IMR-90 (cell line): ENCODE data around the gene PPDPF. TPM values are rescaled to one million over a fixed set of nuclear protein-coding genes. Genes with fewer than 3 reads are reported as not detected.

Source experiments
- ATAC-seq: fragments of 200-7000 bp; cut with Tn5 transposase; 2 replicates; pipeline ENCODE4 v1.9.1; 2020; ENCODE audit warnings: low read depth, mild to moderate bottlenecking, moderate library complexity
- BruUV-seq: library from RNA; stranded (reverse); fragments of 400-500 nt; replicated peaks from 2 replicates; lab custom pipeline; 2021; lab: Mats Ljungman, UMichigan
- CTCF ChIA-PET: fragments of 300-600 bp; formaldehyde crosslinking; extraction: SDS; loops from one replicate; lab custom pipeline; 2021; ENCODE audit warnings: antibody characterized with exemption; lab: Yijun Ruan, JAX
- POLR2A ChIA-PET: fragments of 300-600 bp; sonication (Branson Sonifier 250); formaldehyde crosslinking; loops from one replicate; lab custom pipeline; 2022; ENCODE audit warnings: antibody characterized with exemption; ENCODE audit not compliant: unreplicated experiment; lab: Charles Lee
- DNase-seq: peaks from one replicate; pipeline ENCODE4 v3.0.0; 2013
- H2AFZ ChIP-seq: replicated peaks from 2 replicates; pipeline ENCODE3; 2013; ENCODE audit warnings: low read length, mild to moderate bottlenecking; ENCODE audit not compliant: poor library complexity
- H2AK5ac ChIP-seq: 2 replicates; pipeline ENCODE4 v1.6.1; 2013; ENCODE audit warnings: low read depth, low read length, inconsistent platforms
- H2AK9ac ChIP-seq: replicated peaks from 2 replicates; pipeline ENCODE3; 2013; ENCODE audit warnings: mild to moderate bottlenecking, low read depth, low read length, moderate library complexity; ENCODE audit not compliant: poor library complexity
- H2BK120ac ChIP-seq: 2 replicates; pipeline ENCODE4 v1.6.1; 2013; ENCODE audit warnings: low read depth, low read length, inconsistent platforms
- H2BK15ac ChIP-seq: 3 replicates; pipeline ENCODE4 v1.6.1; 2013; ENCODE audit warnings: low read depth, low read length, inconsistent platforms
- H2BK20ac ChIP-seq: 2 replicates; pipeline ENCODE4 v1.6.1; 2013; ENCODE audit warnings: low read depth, mild to moderate bottlenecking, inconsistent platforms, low read length, moderate library complexity
- H2BK5ac ChIP-seq: 2 replicates; pipeline ENCODE4 v1.6.1; 2013; ENCODE audit warnings: mild to moderate bottlenecking, low read depth, low read length, inconsistent platforms; ENCODE audit not compliant: poor library complexity, severe bottlenecking
- H3K14ac ChIP-seq: replicated peaks from 2 replicates; pipeline ENCODE4 v1.6.1; 2013; ENCODE audit warnings: low read depth, low read length, inconsistent platforms
- H3K18ac ChIP-seq: 2 replicates; pipeline ENCODE4 v1.6.1; 2013; ENCODE audit warnings: low read depth, low read length, control low read depth
- H3K23ac ChIP-seq: 2 replicates; pipeline ENCODE4 v1.6.1; 2013; ENCODE audit warnings: low read depth, low read length, inconsistent platforms
- H3K27ac ChIP-seq: 2 replicates; pipeline ENCODE4 v1.5.1; 2013; ENCODE audit warnings: mild to moderate bottlenecking, control low read depth, low read length; ENCODE audit not compliant: insufficient read depth
- H3K27me3 ChIP-seq: 2 replicates; pipeline ENCODE4 v1.6.1; 2013; ENCODE audit warnings: low read length; ENCODE audit not compliant: control insufficient read depth, insufficient read depth
- H3K36me3 ChIP-seq: 2 replicates; pipeline ENCODE4 v1.6.1; 2013; ENCODE audit warnings: low read length, mixed read lengths; ENCODE audit not compliant: control insufficient read depth, insufficient read depth
- H3K4ac ChIP-seq: 2 replicates; pipeline ENCODE4 v1.6.1; 2013; ENCODE audit warnings: low read depth, low read length, inconsistent platforms
- H3K4me1 ChIP-seq: 2 replicates; pipeline ENCODE4 v1.6.1; 2013; ENCODE audit warnings: low read length, mixed read lengths; ENCODE audit not compliant: control insufficient read depth, insufficient read depth
- H3K4me2 ChIP-seq: 2 replicates; pipeline ENCODE4 v1.6.1; 2013; ENCODE audit warnings: low read depth, mild to moderate bottlenecking, control low read depth, low read length, moderate library complexity
- H3K4me3 ChIP-seq: 2 replicates; pipeline ENCODE4 v1.5.1; 2013; ENCODE audit warnings: low read depth, mild to moderate bottlenecking, control low read depth, low read length, moderate library complexity; ENCODE audit not compliant: insufficient read depth
- H3K56ac ChIP-seq: 2 replicates; pipeline ENCODE4 v1.6.1; 2013; ENCODE audit warnings: low read length, inconsistent platforms; ENCODE audit not compliant: insufficient read depth; ENCODE audit errors: extremely low read depth
- H3K79me1 ChIP-seq, 2 experiments: 2 replicates each; pipeline ENCODE4 v1.6.1; 2013; ENCODE audit warnings: low read length in 2 of 2, inconsistent platforms in 1 of 2, low read depth in 1 of 2
- H3K9ac ChIP-seq: 2 replicates; pipeline ENCODE4 v1.6.1; 2013; ENCODE audit warnings: low read depth, low read length, control low read depth
- H3K9me1 ChIP-seq: 2 replicates; pipeline ENCODE4 v1.6.1; 2013; ENCODE audit warnings: low read length, inconsistent platforms; ENCODE audit not compliant: insufficient read depth
- H3K9me3 ChIP-seq: 2 replicates; pipeline ENCODE4 v1.6.1; 2013; ENCODE audit warnings: low read length; ENCODE audit not compliant: control insufficient read depth, insufficient read depth
- H4K20me1 ChIP-seq: 2 replicates; pipeline ENCODE4 v1.6.1; 2013; ENCODE audit warnings: low read length, inconsistent platforms; ENCODE audit not compliant: insufficient read depth
- H4K5ac ChIP-seq: 2 replicates; pipeline ENCODE4 v1.6.1; 2013; ENCODE audit warnings: mild to moderate bottlenecking, low read depth, low read length, control low read depth
- H4K8ac ChIP-seq, 2 experiments: 2 replicates each; pipeline ENCODE4 v1.6.1; 2013; ENCODE audit warnings: low read depth in 2 of 2, low read length in 2 of 2, control low read depth in 1 of 2, inconsistent platforms in 1 of 2
- H4K91ac ChIP-seq: 2 replicates; pipeline ENCODE4 v1.6.1; 2013; ENCODE audit warnings: low read depth, low read length, inconsistent platforms; ENCODE audit not compliant: insufficient read depth
- BHLHE40 ChIP-seq: fragments of 150-350 bp; IDR thresholded peaks from 2 replicates; pipeline ENCODE4 v1.6.1; 2016; ENCODE audit warnings: mild to moderate bottlenecking, low read depth, low read length
- CEBPB ChIP-seq: IDR thresholded peaks from 2 replicates; pipeline ENCODE4 v1.6.1; 2012; ENCODE audit warnings: low read depth, low read length, improper control_type of control experiment
- CHD1 ChIP-seq: IDR thresholded peaks from 2 replicates; pipeline ENCODE4 v1.6.1; 2012; ENCODE audit warnings: low read depth, low read length, improper control_type of control experiment
- MAFK ChIP-seq: IDR thresholded peaks from 2 replicates; pipeline ENCODE4 v1.6.1; 2012; ENCODE audit warnings: low read depth, low read length, improper control_type of control experiment
- MAZ ChIP-seq: IDR thresholded peaks from 2 replicates; pipeline ENCODE4 v1.6.1; 2012; ENCODE audit warnings: low read depth, mild to moderate bottlenecking, low read length, improper control_type of control experiment, moderate library complexity, borderline replicate concordance
- MXI1 ChIP-seq: IDR thresholded peaks from 2 replicates; pipeline ENCODE4 v1.6.1; 2012; ENCODE audit warnings: low read depth, mild to moderate bottlenecking, low read length, moderate library complexity, borderline replicate concordance
- NFE2L2 ChIP-seq: fragments of 150-350 bp; IDR thresholded peaks from 2 replicates; pipeline ENCODE4 v1.6.1; 2016; ENCODE audit warnings: low read depth, mild to moderate bottlenecking, low read length
- POLR2A ChIP-seq: IDR thresholded peaks from 2 replicates; pipeline ENCODE4 v1.6.1; 2012; ENCODE audit warnings: mild to moderate bottlenecking, low read depth, low read length
- RAD21 ChIP-seq: IDR thresholded peaks from 2 replicates; pipeline ENCODE4 v1.6.1; 2012; ENCODE audit warnings: low read length, improper control_type of control experiment
- RCOR1 ChIP-seq: IDR thresholded peaks from 2 replicates; pipeline ENCODE4 v1.6.1; 2012; ENCODE audit warnings: mild to moderate bottlenecking, low read length, improper control_type of control experiment; ENCODE audit not compliant: insufficient replicate concordance
- RFX5 ChIP-seq: IDR thresholded peaks from 2 replicates; pipeline ENCODE4 v1.8.0; 2012; ENCODE audit warnings: low read depth, mild to moderate bottlenecking, low read length, moderate library complexity
- SMC3 ChIP-seq: fragments of 150-350 bp; IDR thresholded peaks from 2 replicates; pipeline ENCODE4 v1.6.1; 2016; ENCODE audit warnings: low read depth, mild to moderate bottlenecking, antibody characterized with exemption, low read length, moderate library complexity
- WGBS, 2 experiments: methylation state at CpG; one replicate each; pipeline versions ENCODE4 v1.1.5 to v1.1.7; 2013; ENCODE audit warnings: missing lambda C conversion rate in 2 of 2; ENCODE audit not compliant: insufficient read length in 1 of 2; ENCODE audit errors: extremely low coverage in 2 of 2; 5-methylcytosine and 5-hydroxymethylcytosine counted together
- dilution Hi-C: fragments of 300-500 bp; cut with HindIII; formaldehyde crosslinking; loops from one replicate; pipeline ENCODE4 v1.14.3; 2018; ENCODE audit warnings: low sequenced_read_pairs; ENCODE audit not compliant: unreplicated experiment
- in situ Hi-C: fragments of 300-500 bp; cut with MboI; formaldehyde crosslinking; loops from 3 replicates; pipeline ENCODE4 v1.14.3; 2019; ENCODE audit warnings: low sequenced_read_pairs, inconsistent platforms, mixed read lengths
- intact Hi-C: fragments of 100-400 bp; cut with micrococcal nuclease; formaldehyde crosslinking; loops from 2 replicates; pipeline ENCODE4 v1.10.0; 2022
- polyA plus RNA-seq, 3 experiments: library from polyadenylated mRNA; depleted of rRNA; stranded (reverse); fragments of >200 nt; gene quantifications; 2 replicates each; pipeline ENCODE4 v1.2.3, GENCODE V29; 2012; ENCODE audit warnings: low replicate concordance in 1 of 3
- total RNA-seq: library from RNA; depleted of rRNA; stranded (reverse); fragments of >200 nt; gene quantifications from 2 replicates; pipeline ENCODE4 v1.2.3, GENCODE V29; 2012
- TF ChIP-seq, protein P1 (sequence below): fragments of 150-350 bp; IDR thresholded peaks from 2 replicates; pipeline ENCODE4 v1.6.1; 2017; ENCODE audit warnings: mild to moderate bottlenecking, antibody characterized with exemption, low read length, low read depth
- TF ChIP-seq, protein P2 (sequence below): conservative IDR thresholded peaks from 2 replicates; pipeline ENCODE4 v1.5.1; 2012; ENCODE audit warnings: mild to moderate bottlenecking, low read depth, low read length, improper control_type of control experiment
- TF ChIP-seq, protein P3 (sequence below): fragments of 150-350 bp; IDR thresholded peaks from 2 replicates; pipeline ENCODE4 v1.6.1; 2016; ENCODE audit warnings: low read depth, mild to moderate bottlenecking, low read length, moderate library complexity, borderline replicate concordance

PPDPF gene
- total and polyA plus RNA-seq, 2 of the 4 experiments (the other 2 are of a cell fraction): 12.9 to 171 TPM

DNA sequence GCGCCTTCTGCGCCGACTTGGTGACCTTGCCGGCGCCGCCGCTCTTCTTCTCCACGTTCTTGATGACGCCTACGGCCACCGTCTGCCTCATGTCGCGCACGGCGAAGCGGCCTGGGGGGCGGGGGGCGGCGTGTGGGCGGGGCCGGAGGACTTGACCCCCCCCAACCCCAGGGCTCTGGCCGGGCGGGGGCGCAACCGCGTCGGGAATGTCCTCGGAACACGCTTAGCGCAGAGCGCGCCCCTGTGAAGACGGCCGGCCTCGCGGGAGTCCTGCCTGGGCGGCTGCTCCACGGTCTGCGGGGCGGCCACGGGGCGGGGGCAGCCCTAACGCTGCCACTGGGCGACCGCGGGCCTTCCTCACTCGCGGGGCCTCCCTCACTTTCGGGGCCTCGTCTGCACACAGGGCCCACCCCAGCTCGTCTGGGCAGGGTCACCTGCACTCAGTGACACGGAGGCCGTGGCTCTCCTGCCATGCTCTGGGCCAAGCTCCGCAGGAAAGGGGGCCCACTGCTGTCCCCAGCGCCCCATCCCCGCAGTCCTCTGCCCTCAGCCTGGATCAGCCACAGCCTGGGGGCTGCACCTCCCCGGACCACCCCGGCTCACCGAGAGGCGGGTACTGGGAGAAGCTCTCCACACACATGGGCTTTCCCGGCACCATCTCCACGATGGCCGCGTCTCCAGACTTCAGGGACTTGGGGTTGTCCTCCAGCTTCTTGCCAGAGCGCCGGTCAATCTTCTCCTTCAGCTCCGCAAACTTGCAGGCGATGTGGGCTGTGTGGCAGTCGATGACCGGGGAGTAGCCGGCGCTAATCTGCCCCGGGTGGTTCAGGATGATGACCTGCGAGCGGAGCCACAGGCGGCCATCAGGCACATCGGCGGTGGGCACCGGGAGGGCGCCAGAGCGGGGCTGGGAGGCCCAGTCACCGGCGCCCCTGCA, 32.0 kb upstream of the PPDPF start:
- no peak overlapping the region for H2BK120ac ChIP-seq
- dilution Hi-C loops: no loop called here
- TF ChIP-seq CEBPB (no peak), RCOR1 (no peak), RFX5 (no peak), CHD1 (no peak), MXI1 (no peak), SMC3 (no peak), POLR2A (no peak), RAD21 (no peak), MAFK (no peak), BHLHE40 (no peak), NFE2L2 (no peak), MAZ (no peak)
- TF ChIP-seq, protein P1, sequence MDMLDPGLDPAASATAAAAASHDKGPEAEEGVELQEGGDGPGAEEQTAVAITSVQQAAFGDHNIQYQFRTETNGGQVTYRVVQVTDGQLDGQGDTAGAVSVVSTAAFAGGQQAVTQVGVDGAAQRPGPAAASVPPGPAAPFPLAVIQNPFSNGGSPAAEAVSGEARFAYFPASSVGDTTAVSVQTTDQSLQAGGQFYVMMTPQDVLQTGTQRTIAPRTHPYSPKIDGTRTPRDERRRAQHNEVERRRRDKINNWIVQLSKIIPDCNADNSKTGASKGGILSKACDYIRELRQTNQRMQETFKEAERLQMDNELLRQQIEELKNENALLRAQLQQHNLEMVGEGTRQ: no peak
- TF ChIP-seq, protein P2, sequence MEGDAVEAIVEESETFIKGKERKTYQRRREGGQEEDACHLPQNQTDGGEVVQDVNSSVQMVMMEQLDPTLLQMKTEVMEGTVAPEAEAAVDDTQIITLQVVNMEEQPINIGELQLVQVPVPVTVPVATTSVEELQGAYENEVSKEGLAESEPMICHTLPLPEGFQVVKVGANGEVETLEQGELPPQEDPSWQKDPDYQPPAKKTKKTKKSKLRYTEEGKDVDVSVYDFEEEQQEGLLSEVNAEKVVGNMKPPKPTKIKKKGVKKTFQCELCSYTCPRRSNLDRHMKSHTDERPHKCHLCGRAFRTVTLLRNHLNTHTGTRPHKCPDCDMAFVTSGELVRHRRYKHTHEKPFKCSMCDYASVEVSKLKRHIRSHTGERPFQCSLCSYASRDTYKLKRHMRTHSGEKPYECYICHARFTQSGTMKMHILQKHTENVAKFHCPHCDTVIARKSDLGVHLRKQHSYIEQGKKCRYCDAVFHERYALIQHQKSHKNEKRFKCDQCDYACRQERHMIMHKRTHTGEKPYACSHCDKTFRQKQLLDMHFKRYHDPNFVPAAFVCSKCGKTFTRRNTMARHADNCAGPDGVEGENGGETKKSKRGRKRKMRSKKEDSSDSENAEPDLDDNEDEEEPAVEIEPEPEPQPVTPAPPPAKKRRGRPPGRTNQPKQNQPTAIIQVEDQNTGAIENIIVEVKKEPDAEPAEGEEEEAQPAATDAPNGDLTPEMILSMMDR: no peak
- TF ChIP-seq, protein P3, sequence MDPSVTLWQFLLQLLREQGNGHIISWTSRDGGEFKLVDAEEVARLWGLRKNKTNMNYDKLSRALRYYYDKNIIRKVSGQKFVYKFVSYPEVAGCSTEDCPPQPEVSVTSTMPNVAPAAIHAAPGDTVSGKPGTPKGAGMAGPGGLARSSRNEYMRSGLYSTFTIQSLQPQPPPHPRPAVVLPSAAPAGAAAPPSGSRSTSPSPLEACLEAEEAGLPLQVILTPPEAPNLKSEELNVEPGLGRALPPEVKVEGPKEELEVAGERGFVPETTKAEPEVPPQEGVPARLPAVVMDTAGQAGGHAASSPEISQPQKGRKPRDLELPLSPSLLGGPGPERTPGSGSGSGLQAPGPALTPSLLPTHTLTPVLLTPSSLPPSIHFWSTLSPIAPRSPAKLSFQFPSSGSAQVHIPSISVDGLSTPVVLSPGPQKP: no peak

More for the DNA sequence above, 32.0 kb upstream of the PPDPF start:
- no peak overlapping the region for H3K56ac ChIP-seq
- no peak overlapping the region for H3K4me2 ChIP-seq
- H3K23ac ChIP-seq: no peak overlapping the region
- H4K91ac ChIP-seq: no peak overlapping the region
- ATAC-seq (peak; percentile 32; the same call in 1 of the 2 replicates), DNase-seq (no peak)
- BruUV-seq: no TSS peak
- no peak overlapping the region for H4K5ac ChIP-seq
- no peaks in the 10 kb centered on the region for H4K20me1 ChIP-seq
- H2AFZ ChIP-seq: no peak overlapping the region
- no peak overlapping the region for H3K4me3 ChIP-seq
- ChIA-PET CTCF (no interaction called here), POLR2A (no interaction called here)
- no peak overlapping the region for H3K27ac ChIP-seq
- intact Hi-C loops (no loop called here), in situ Hi-C loops (no loop called here)
- no peak overlapping the region for H2AK5ac ChIP-seq
- H3K14ac ChIP-seq: no peak overlapping the region
- no peaks in the 10 kb centered on the region for H3K9me1 ChIP-seq
- H3K18ac ChIP-seq: no peak overlapping the region
- no peaks in the 10 kb centered on the region for H3K36me3 ChIP-seq
- H3K4ac ChIP-seq: no peak overlapping the region
- H3K4me1 ChIP-seq: no peaks in the 10 kb centered on the region
- no peak overlapping the region for H2BK20ac ChIP-seq
- no peak overlapping the region for H2AK9ac ChIP-seq
- H2BK5ac ChIP-seq: no peak overlapping the region
- H3K9ac ChIP-seq: no peak overlapping the region
- H2BK15ac ChIP-seq: no peak overlapping the region
- peaks cover 25% of the 10 kb centered on the region for H3K27me3 ChIP-seq
- H3K9me3 ChIP-seq: no peaks in the 10 kb centered on the region
- WGBS, 2 experiments: 10% methylated on average over 41 of the region's 83 CpGs; no CpG with 5 or more reads in 1 of the 2 experiments
- no peaks in the 10 kb centered on the region for H3K79me1 ChIP-seq
- H4K8ac ChIP-seq: no peak overlapping the region
